Right renal pelvis (tissue), 4 donors: ENCODE results near the gene FRMPD2. TPM values are rescaled to one million over a fixed set of nuclear protein-coding genes. Genes with fewer than 3 reads are reported as not detected.
"Not testable (repeated sequence)": the region's sequence is repeated elsewhere in the genome, so short reads cannot be mapped to it uniquely, and the experiment has no call there.

Experiments used
- DNase-seq, 4 donors: peaks; one replicate each; pipeline ENCODE4 v3.0.0-alpha.2; 2013; ENCODE audit warnings: low read depth in 4 of 4, low spot score in 3 of 4, missing footprints in 1 of 4
- polyA plus RNA-seq, 4 donors: library from polyadenylated mRNA; unstranded; fragments of 120-200 nt; gene quantifications; one replicate each; pipeline ENCODE4 v1.2.1, GENCODE V29; 2013; ENCODE audit not compliant: insufficient read length in 4 of 4

Gene FRMPD2
- polyA plus RNA-seq, 4 donors = 0.58 to 0.89 (median 0.77) TPM

GRCh38 chr10:48143721-48144642 is 130.5 kb downstream of the FRMPD2 start:
- not testable (repeated sequence) for DNase-seq

- not testable (repeated sequence) for DNase-seq
These were observed 133.5 kb downstream of the FRMPD2 start for GRCh38 chr10:48140949-48141348.

GRCh38 chr10:48139953-48140850 is 134.3 kb downstream of the FRMPD2 start:
- DNase-seq = not testable (repeated sequence)

- DNase-seq = not testable (repeated sequence)
These were observed 145.5 kb downstream of the FRMPD2 start for GRCh38 chr10:48128954-48129353.

- DNase-seq = not testable (repeated sequence)
These were observed 148.2 kb downstream of the FRMPD2 start for GRCh38 chr10:48126251-48126650.

- not testable (repeated sequence) for DNase-seq
These were observed 148.9 kb downstream of the FRMPD2 start for GRCh38 chr10:48125631-48126030.

GRCh38 chr10:48122618-48123017 is 151.9 kb downstream of the FRMPD2 start:
- DNase-seq = not testable (repeated sequence)

GRCh38 chr10:48110277-48110676 is 164.2 kb downstream of the FRMPD2 start:
- DNase-seq = not testable (repeated sequence)

Other genes with a start within 250 kb of the FRMPD2 start
- gene MAPK8, start 32.0 kb upstream of the FRMPD2 start, polyA plus RNA-seq = 10 to 100 TPM; 62.9 to 82.5 (median 81.1) TPM